Upper lobe of left lung (tissue), 6 donors: ENCODE measurements around the gene NUDCD3. TPM values are rescaled to one million over a fixed set of nuclear protein-coding genes. Genes with fewer than 3 reads are reported as not detected.
A peak's percentile ranks its signal among the peaks of the same experiment; 100 is the strongest.

Experiments
- ATAC-seq, 2 donors: fragments of 200-7000 bp; cut with Tn5 transposase; one replicate each; pipeline ENCODE4 v1.9.1; 2022; ENCODE audit warnings: mild to moderate bottlenecking in 2 of 2, moderate library complexity in 2 of 2; ENCODE audit not compliant: low FRiP score in 2 of 2
- DNase-seq, 2 donors: peaks; one replicate each; pipeline ENCODE4 v3.0.0-alpha.2; 2019 to 2020
- H3K27ac ChIP-seq, 4 donors: fragments of 200-600 bp; sonication (generic); one replicate each; pipeline ENCODE4 v1.5.1; 2016 to 2019
- H3K27me3 ChIP-seq, 4 donors: fragments of 200-600 bp; sonication (generic); one replicate each; pipeline ENCODE4 v1.5.1; 2017 to 2019
- H3K36me3 ChIP-seq, 4 donors: fragments of 200-600 bp; sonication (generic); one replicate each; pipeline ENCODE4 v1.5.1; 2016 to 2019
- H3K4me1 ChIP-seq, 4 donors: fragments of 200-600 bp; sonication (generic); one replicate each; pipeline ENCODE4 v1.5.1; 2018 to 2019
- H3K4me3 ChIP-seq, 4 donors: fragments of 200-600 bp; sonication (generic); one replicate each; pipeline ENCODE4 v1.5.1; 2017 to 2019; ENCODE audit warnings: mild to moderate bottlenecking in 2 of 4, moderate library complexity in 1 of 4
- H3K9me3 ChIP-seq, 4 donors: fragments of 200-600 bp; sonication (generic); one replicate each; pipeline ENCODE4 v1.5.1; 2018 to 2019
- EP300 ChIP-seq, 4 donors: sonication (generic); formaldehyde crosslinking; IDR thresholded peaks; one replicate each; pipeline ENCODE4 v1.5.1; 2017; ENCODE audit warnings: antibody characterized with exemption in 4 of 4, control low read depth in 2 of 4
- POLR2A ChIP-seq, 4 donors: fragments of 450-650 bp; IDR thresholded peaks; one replicate each; pipeline ENCODE4 v1.5.1; 2016 to 2017; ENCODE audit warnings: antibody characterized with exemption in 4 of 4, mild to moderate bottlenecking in 2 of 4
- POLR2AphosphoS5 ChIP-seq, 2 donors: sonication (generic); formaldehyde crosslinking; IDR thresholded peaks; one replicate each; pipeline ENCODE4 v1.5.1; 2017; ENCODE audit warnings: antibody characterized with exemption in 2 of 2
- WGBS, 2 donors: methylation state at CpG; one replicate each; pipeline ENCODE4 v1.1.5; 2017 to 2018; 5-methylcytosine and 5-hydroxymethylcytosine counted together
- total RNA-seq, 6 donors: library from RNA; depleted of rRNA in 4 of 6; stranded (reverse); fragments of >200 nt in 4 of 6; gene quantifications; one replicate each; pipeline versions ENCODE4 v1.1.0 to v1.2.1, GENCODE V29; 2016 to 2021
- TF ChIP-seq, protein P1 (sequence below), 6 experiments: fragments of 450-650 bp in 4 of 6; fragments of 200-600 bp in 2 of 6; sonication (generic) in 2 of 6; IDR thresholded peaks; one replicate each; pipeline ENCODE4 v1.5.1; 2016 to 2019; ENCODE audit warnings: antibody characterized with exemption in 6 of 6
- donor health status: DM: no; HTN: no; CAD: no; lungs with moderate emphysema.
- donor health status: DM: no; HTN: yes; CAD: no; lungs with severe emphysema.

Gene NUDCD3
- total RNA-seq, 6 donors from 2014 or later = 48.5 to 104 (median 56.3) TPM

- Histone ChIP-seq H3K36me3 (no peaks in the 10 kb centered on the region), H3K4me1 (no peaks in the 10 kb centered on the region), H3K27me3 (no peaks in the 10 kb centered on the region), H3K9me3 (peaks cover 0 to under 1% (median 0%) of the 10 kb centered on the region in 4 donors), H3K4me3 (no peak overlapping the region), H3K27ac (no peak overlapping the region)
- WGBS, 2 donors = 90 to 92% methylated on average over 2 of the region's 2 CpGs
- TF ChIP-seq EP300 (IDR thresholded peaks at IDR 0.05) (no peak), POLR2A (IDR thresholded peaks at IDR 0.05) (no peak), POLR2AphosphoS5 (IDR thresholded peaks at IDR 0.05) (no peak)
- TF ChIP-seq, protein P1, sequence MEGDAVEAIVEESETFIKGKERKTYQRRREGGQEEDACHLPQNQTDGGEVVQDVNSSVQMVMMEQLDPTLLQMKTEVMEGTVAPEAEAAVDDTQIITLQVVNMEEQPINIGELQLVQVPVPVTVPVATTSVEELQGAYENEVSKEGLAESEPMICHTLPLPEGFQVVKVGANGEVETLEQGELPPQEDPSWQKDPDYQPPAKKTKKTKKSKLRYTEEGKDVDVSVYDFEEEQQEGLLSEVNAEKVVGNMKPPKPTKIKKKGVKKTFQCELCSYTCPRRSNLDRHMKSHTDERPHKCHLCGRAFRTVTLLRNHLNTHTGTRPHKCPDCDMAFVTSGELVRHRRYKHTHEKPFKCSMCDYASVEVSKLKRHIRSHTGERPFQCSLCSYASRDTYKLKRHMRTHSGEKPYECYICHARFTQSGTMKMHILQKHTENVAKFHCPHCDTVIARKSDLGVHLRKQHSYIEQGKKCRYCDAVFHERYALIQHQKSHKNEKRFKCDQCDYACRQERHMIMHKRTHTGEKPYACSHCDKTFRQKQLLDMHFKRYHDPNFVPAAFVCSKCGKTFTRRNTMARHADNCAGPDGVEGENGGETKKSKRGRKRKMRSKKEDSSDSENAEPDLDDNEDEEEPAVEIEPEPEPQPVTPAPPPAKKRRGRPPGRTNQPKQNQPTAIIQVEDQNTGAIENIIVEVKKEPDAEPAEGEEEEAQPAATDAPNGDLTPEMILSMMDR (IDR thresholded peaks at IDR 0.05) = no peak
- DNase-seq (no peak), ATAC-seq (no peak)
These were observed 144.4 kb downstream of the NUDCD3 start for GRCh38 chr7:44346063-44346462.

DNA sequence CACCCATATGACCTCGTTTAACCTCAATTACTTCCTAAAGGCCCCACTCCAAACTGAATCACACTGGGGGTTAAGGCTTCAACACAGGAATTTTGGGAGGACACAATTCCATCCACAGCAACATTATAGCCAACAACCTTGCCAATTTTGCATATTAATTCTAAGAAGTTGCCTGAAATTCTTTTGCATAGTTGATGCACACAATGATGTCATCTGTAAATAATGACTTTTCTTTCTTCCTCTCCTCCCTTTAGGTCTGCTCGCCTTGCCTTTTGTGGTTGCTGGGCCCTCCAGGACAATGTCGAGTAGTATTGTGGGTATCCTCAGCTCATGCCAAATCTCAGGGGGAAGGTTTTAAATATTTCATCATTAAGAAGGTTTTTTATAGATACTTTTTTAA, 149.1 kb downstream of the NUDCD3 start:
- ATAC-seq (no peak), DNase-seq (no peak)
- Histone ChIP-seq H3K27me3 (no peaks in the 10 kb centered on the region), H3K36me3 (no peaks in the 10 kb centered on the region), H3K4me1 (no peaks in the 10 kb centered on the region), H3K27ac (no peak overlapping the region), H3K9me3 (no peaks in the 10 kb centered on the region), H3K4me3 (no peak overlapping the region)
- TF ChIP-seq POLR2A (IDR thresholded peaks at IDR 0.05) (no peak), EP300 (IDR thresholded peaks at IDR 0.05) (no peak), POLR2AphosphoS5 (IDR thresholded peaks at IDR 0.05) (no peak)
- TF ChIP-seq, protein P1 (IDR thresholded peaks at IDR 0.05) = no peak
- 87% methylated on average over 3 of the region's 3 CpGs for WGBS, 2 donors

DNA sequence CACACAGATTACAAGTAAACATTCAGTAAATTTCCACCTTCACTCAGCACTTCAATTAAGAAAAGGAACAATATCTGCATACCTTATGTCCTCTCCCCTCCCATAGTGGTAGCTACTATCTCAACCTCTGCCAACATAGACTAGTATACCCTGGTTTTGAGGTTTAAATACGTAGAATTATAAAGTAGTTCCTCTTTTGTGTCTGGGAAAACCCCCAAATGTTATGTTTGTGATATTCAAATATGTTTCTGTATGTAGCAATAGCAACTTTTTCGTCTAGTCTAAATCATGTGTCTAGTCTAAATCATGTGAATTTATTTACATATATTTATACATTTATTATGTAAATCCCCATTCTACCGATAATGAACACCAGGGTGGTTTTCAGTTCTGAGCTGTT, 151.9 kb downstream of the NUDCD3 start:
- no peaks in the 10 kb centered on the region for H3K27me3 ChIP-seq
- no peaks in the 10 kb centered on the region for H3K36me3 ChIP-seq
- no peaks in the 10 kb centered on the region for H3K9me3 ChIP-seq
- H3K4me3 ChIP-seq = no peak overlapping the region
- TF ChIP-seq EP300 (IDR thresholded peaks at IDR 0.05) (no peak), POLR2AphosphoS5 (IDR thresholded peaks at IDR 0.05) (no peak), POLR2A (IDR thresholded peaks at IDR 0.05) (no peak)
- TF ChIP-seq, protein P1 (IDR thresholded peaks at IDR 0.05) = no peak
- no peak for DNase-seq
- H3K4me1 ChIP-seq = no peaks in the 10 kb centered on the region
- ATAC-seq = no peak
- WGBS, 2 donors = 73 to 80% methylated on average over 3 of the region's 3 CpGs
- no peak overlapping the region for H3K27ac ChIP-seq

- no peak for TF ChIP-seq EP300 (IDR thresholded peaks at IDR 0.05)
- TF ChIP-seq, protein P1 (IDR thresholded peaks at IDR 0.05) = no peak
- TF ChIP-seq POLR2A (IDR thresholded peaks at IDR 0.05) = no peak
- no peak for TF ChIP-seq POLR2AphosphoS5 (IDR thresholded peaks at IDR 0.05)
- Histone ChIP-seq H3K4me3 (no peak overlapping the region), H3K27ac (no peak overlapping the region), H3K36me3 (no peaks in the 10 kb centered on the region), H3K9me3 (no peaks in the 10 kb centered on the region), H3K4me1 (no peaks in the 10 kb centered on the region), H3K27me3 (no peaks in the 10 kb centered on the region)
- ATAC-seq (no peak), DNase-seq (no peak)
- 86 to 92% methylated on average over 11 of the region's 11 CpGs for whole genome bisulfite sequencing, 2 donors
These were observed 154.0 kb downstream of the NUDCD3 start for GRCh38 chr7:44336491-44336890.

DNA sequence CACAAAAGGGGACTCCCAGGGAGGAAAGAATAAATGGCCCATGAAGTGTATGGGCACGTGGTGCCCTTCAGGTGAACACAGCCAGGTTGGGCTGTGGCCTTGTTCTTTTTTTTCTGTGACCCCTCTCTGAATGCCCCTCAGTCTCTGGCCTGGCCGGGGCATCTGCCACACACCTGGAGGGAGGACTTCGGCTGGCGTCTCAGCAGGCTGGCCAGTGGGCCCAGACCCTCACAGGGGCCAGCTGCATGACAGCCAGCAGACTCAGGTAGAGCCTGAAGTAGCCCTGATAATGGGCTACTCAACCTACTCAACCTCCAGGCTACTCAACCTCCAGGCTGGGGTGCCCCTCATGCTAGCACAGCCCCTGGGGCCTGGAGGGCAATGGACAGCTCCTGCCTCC, 155.3 kb downstream of the NUDCD3 start:
- peak in 1 of 2 donors; percentile 59 for DNase-seq

More for the DNA sequence above, 155.3 kb downstream of the NUDCD3 start:
- TF ChIP-seq EP300 (IDR thresholded peaks at IDR 0.05) = no peak
- no peak for TF ChIP-seq POLR2A (IDR thresholded peaks at IDR 0.05)
- TF ChIP-seq, protein P1 (IDR thresholded peaks at IDR 0.05) = no peak
- TF ChIP-seq POLR2AphosphoS5 (IDR thresholded peaks at IDR 0.05) = no peak
- peak; percentile 10 to 20 for ATAC-seq
- Histone ChIP-seq H3K36me3 (no peaks in the 10 kb centered on the region), H3K4me1 (no peaks in the 10 kb centered on the region), H3K27ac (no peak overlapping the region), H3K27me3 (no peaks in the 10 kb centered on the region), H3K9me3 (no peaks in the 10 kb centered on the region), H3K4me3 (no peak overlapping the region)
- WGBS, 2 donors = 78 to 92% methylated on average over 1 to 4 of the region's 4 CpGs
